Panc1 (cell line): ENCODE results near the gene TAS2R10. TPM values are rescaled to one million over a fixed set of nuclear protein-coding genes. Genes with fewer than 3 reads are reported as not detected.

Experiments used
- ATAC-seq: fragments of 200-7000 bp; cut with Tn5 transposase; 2 replicates; pipeline ENCODE4 v1.9.1; 2020; ENCODE audit warnings: mild to moderate bottlenecking, moderate library complexity
- BruUV-seq: library from RNA; stranded (reverse); fragments of 400-500 nt; replicated peaks from 2 replicates; lab custom pipeline; 2021; lab: Mats Ljungman, UMichigan
- CTCF ChIA-PET: fragments of 300-600 bp; sonication (Branson Sonifier 250); formaldehyde crosslinking; loops from one replicate; lab custom pipeline; 2022; ENCODE audit warnings: antibody characterized with exemption; lab: Charles Lee
- POLR2A ChIA-PET: fragments of 300-600 bp; sonication (Branson Sonifier 250); formaldehyde crosslinking; loops from one replicate; lab custom pipeline; 2022; ENCODE audit warnings: antibody characterized with exemption; lab: Charles Lee
- DNase-seq: peaks from one replicate; pipeline ENCODE4 v3.0.0-alpha.2; 2010; ENCODE audit warnings: low read depth, low spot score
- H3K27ac ChIP-seq: 2 replicates; pipeline ENCODE4 v1.5.1; 2011; ENCODE audit warnings: mild to moderate bottlenecking, low read length, inconsistent platforms
- H3K27me3 ChIP-seq: fragments of 200-500 bp; sonication (Bioruptor generic); 2 replicates; pipeline ENCODE4 v1.6.0; 2014; ENCODE audit warnings: low read length, inconsistent platforms; ENCODE audit not compliant: control insufficient read depth, insufficient read depth
- H3K36me3 ChIP-seq: fragments of 200-500 bp; sonication (Bioruptor generic); 2 replicates; pipeline ENCODE4 v1.5.1; 2014; ENCODE audit warnings: inconsistent platforms, mild to moderate bottlenecking, low read length, moderate library complexity; ENCODE audit not compliant: control insufficient read depth, insufficient read depth
- H3K4me1 ChIP-seq: 2 replicates; pipeline ENCODE4 v1.5.1; 2011; ENCODE audit warnings: inconsistent platforms, mild to moderate bottlenecking, low read length, moderate library complexity; ENCODE audit not compliant: control insufficient read depth, insufficient read depth
- H3K4me3 ChIP-seq, 2 experiments: 2 replicates each; pipeline ENCODE4 v1.5.1; 2011 to 2012; ENCODE audit warnings: low read depth in 2 of 2, low read length in 2 of 2, mild to moderate bottlenecking in 2 of 2, inconsistent platforms in 1 of 2, moderate library complexity in 1 of 2
- H3K9me3 ChIP-seq: fragments of 200-500 bp; sonication (Bioruptor generic); 2 replicates; pipeline ENCODE4 v1.5.1; 2014; ENCODE audit warnings: low read depth, mild to moderate bottlenecking, inconsistent platforms, low read length, moderate library complexity; ENCODE audit not compliant: control insufficient read depth, insufficient read depth
- CTCF ChIP-seq: fragments of 450-650 bp; IDR thresholded peaks from 2 replicates; pipeline ENCODE4 v1.5.1; 2017; ENCODE audit warnings: mild to moderate bottlenecking
- POLR2AphosphoS5 ChIP-seq: IDR thresholded peaks from 2 replicates; pipeline ENCODE4 v1.6.1; 2012; ENCODE audit warnings: mild to moderate bottlenecking, low read depth, low read length, moderate library complexity
- REST ChIP-seq, 2 experiments: IDR thresholded peaks; 2 replicates each; pipeline ENCODE4 v1.6.1; 2011 to 2012; ENCODE audit warnings: low read depth in 2 of 2, control low read depth in 1 of 2, low read length in 1 of 2, mild to moderate bottlenecking in 1 of 2, moderate library complexity in 1 of 2; ENCODE audit not compliant: insufficient read depth in 1 of 2
- SIN3A ChIP-seq: IDR thresholded peaks from 2 replicates; pipeline ENCODE4 v1.6.1; 2012; ENCODE audit warnings: low read depth, mild to moderate bottlenecking, low read length, moderate library complexity, borderline replicate concordance; ENCODE audit not compliant: insufficient read depth
- TCF7L2 ChIP-seq: IDR thresholded peaks from 2 replicates; pipeline ENCODE4 v1.6.1; 2011; ENCODE audit warnings: mild to moderate bottlenecking, low read depth, low read length, inconsistent platforms
- in situ Hi-C: cut with HindIII; loops from 2 replicates; pipeline ENCODE4 v1.10.0; 2016; ENCODE audit warnings: low sequenced_read_pairs, low pct_unique_long_range_greater_than_20kb
- intact Hi-C: fragments of 100-400 bp; cut with micrococcal nuclease; formaldehyde crosslinking; loops from one replicate; pipeline ENCODE4 v1.10.0; 2022; ENCODE audit not compliant: unreplicated experiment
- total RNA-seq: library from RNA; stranded (reverse); gene quantifications from one replicate; pipeline ENCODE4 v1.2.1, GENCODE V29; 2021; ENCODE audit not compliant: unreplicated experiment

TAS2R10 gene
- total RNA-seq, 1 experiment from 2014 or later, result 0.23 TPM

- POLR2A ChIA-PET, result no interaction called here
- CTCF ChIA-PET, result no interaction called here
- Histone ChIP-seq H3K9me3 (no peaks in the 10 kb centered on the region), H3K4me3 (no peak within 1 kb of the TSS), H3K4me1 (no peaks in the 10 kb centered on the region), H3K27ac (no peak within 1 kb of the TSS), H3K27me3 (no peaks in the 10 kb centered on the region), H3K36me3 (no peaks in the 10 kb centered on the region)
- in situ Hi-C loops (no loop called here), intact Hi-C loops (no loop called here)
- DNase-seq (no peak), ATAC-seq (no peak)
- no TSS peak for BruUV-seq
- no peak for TF ChIP-seq SIN3A
- TF ChIP-seq POLR2AphosphoS5, result no peak
- no peak for TF ChIP-seq REST (IDR thresholded peaks at IDR 0.05; ENCODE audit: insufficient read depth in 1 of 2, low read depth in 2 of 2, low read length in 1 of 2)
- TF ChIP-seq CTCF, result no peak
- TF ChIP-seq TCF7L2, result no peak
Observed at GRCh38 chr12:10849425-10849878, 23.3 kb upstream of the TAS2R10 start, which contains the start of gene PRR4. Gene PRR4, minus strand, starts transcription at chr12:10849475. Its CDS starts 38 bp downstream, at chr12:10849437.

GRCh38 chr12:10847744-10848143 lies 21.6 kb upstream of the TAS2R10 start:
- TF ChIP-seq POLR2AphosphoS5, result no peak

GRCh38 chr12:10842862-10843261 lies 16.7 kb upstream of the TAS2R10 start:
- Histone ChIP-seq H3K36me3 (no peaks in the 10 kb centered on the region), H3K4me3 (no peak overlapping the region), H3K4me1 (no peaks in the 10 kb centered on the region), H3K9me3 (no peaks in the 10 kb centered on the region), H3K27me3 (no peaks in the 10 kb centered on the region), H3K27ac (no peak overlapping the region)
- ATAC-seq (no peak), DNase-seq (no peak)
- in situ Hi-C loops, result no loop called here
- intact Hi-C loops, result no loop called here
- POLR2A ChIA-PET, result no interaction called here
- no peak for TF ChIP-seq REST (IDR thresholded peaks at IDR 0.05; ENCODE audit: insufficient read depth in 1 of 2, low read depth in 2 of 2, low read length in 1 of 2)
- no peak for TF ChIP-seq SIN3A
- TF ChIP-seq POLR2AphosphoS5, result no peak
- no peak for TF ChIP-seq TCF7L2
- TF ChIP-seq CTCF, result no peak
- CTCF ChIA-PET, result no interaction called here
- no TSS peak for BruUV-seq

More at GRCh38 chr12:10847744-10848143, 21.6 kb upstream of the TAS2R10 start:
- Histone ChIP-seq H3K4me3 (no peak overlapping the region), H3K27me3 (no peaks in the 10 kb centered on the region), H3K27ac (no peak overlapping the region), H3K36me3 (no peaks in the 10 kb centered on the region), H3K9me3 (no peaks in the 10 kb centered on the region), H3K4me1 (no peaks in the 10 kb centered on the region)
- no TSS peak for BruUV-seq
- DNase-seq (no peak), ATAC-seq (no peak)
- ChIA-PET POLR2A (no interaction called here), CTCF (no interaction called here)
- in situ Hi-C loops (no loop called here), intact Hi-C loops (no loop called here)
